SHP77 (cell line): Measurements from ENCODE around the gene KLK4.
A peak's percentile ranks its signal among the peaks of the same experiment; 100 is the strongest.
"Not testable (repeated sequence)": the region's sequence is repeated elsewhere in the genome, so short reads cannot be mapped to it uniquely, and the experiment has no call there.

Source experiments
- DNase-seq, 2 experiments: peaks; one replicate each; lab custom pipeline; 2025; lab: John Stamatoyannopoulos, UW

Gene KLK4

DNA sequence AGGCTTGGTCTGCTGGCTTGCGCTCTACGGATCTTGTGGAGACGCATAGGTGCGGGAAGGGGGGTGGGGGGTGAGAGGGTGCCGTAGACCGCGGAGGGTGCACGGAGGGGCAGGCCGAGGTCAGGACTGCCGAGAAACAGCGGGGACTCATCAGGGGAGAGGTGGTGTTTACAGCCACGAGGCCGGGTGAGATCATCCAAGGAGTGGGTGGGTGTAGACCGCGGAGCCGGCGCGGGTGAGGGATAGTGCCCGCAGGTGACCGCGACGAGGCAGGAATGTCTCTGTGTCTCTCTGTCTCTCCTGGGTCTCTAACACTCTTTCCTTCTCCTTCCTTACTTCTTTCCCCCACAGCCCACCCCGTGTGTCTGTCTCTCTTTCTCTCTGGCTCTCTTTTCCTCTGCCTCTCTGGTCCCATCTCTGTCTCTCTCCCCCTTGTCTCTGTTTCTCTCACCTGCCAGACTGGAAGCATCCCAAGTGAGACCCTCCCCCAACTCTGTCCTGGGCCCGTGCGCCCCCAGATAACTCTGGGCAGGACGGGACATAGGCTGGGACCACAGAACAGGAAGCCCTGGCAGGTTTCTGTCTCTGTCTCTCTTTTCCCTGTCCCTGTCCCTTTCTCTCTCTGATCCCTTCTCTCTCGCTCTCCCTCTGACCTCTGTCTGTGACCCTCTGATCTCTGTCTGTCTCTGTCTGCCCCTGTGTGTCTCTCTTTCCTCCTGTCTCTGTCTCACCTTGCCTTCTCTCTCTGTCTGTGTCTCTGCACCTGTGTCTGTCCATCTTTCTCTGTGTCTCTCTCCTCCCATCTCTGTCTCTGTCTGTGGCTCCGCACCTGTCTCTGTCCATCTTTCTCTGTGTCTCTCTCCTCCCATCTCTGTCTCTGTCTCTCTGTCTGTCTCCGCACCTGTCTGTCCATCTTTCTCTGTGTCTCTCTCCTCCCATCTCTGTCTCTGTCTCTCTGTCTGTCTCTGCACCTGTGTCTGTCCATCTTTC is 1.8 kb upstream of the KLK4 start:
- no peak for DNase-seq

DNA sequence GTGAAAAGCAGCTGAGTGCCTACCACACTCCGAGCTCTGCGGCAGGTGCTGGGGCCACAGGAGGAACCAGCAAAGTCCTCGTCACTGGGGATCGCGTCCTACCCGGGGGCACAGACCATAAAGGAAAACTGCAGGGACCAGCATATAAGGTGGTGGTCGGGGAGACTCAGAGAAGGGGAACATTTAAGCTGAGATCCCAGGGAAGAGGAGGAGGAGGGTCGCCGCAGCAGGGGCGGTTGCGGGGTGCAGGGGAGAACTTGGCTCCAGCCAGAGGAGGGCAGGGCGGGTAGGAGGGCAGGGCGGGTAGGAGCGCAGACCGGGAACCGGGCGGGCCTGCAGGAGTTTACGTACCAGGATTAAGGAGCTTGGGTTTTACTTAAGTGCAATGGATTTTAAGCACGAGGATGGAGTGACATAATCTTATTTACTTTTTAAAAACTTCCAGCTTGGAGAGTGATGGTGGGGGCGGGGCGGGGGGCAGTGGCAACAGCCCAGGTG is 956 bp upstream of the KLK4 start:
- DNase-seq, result no peak

DNA sequence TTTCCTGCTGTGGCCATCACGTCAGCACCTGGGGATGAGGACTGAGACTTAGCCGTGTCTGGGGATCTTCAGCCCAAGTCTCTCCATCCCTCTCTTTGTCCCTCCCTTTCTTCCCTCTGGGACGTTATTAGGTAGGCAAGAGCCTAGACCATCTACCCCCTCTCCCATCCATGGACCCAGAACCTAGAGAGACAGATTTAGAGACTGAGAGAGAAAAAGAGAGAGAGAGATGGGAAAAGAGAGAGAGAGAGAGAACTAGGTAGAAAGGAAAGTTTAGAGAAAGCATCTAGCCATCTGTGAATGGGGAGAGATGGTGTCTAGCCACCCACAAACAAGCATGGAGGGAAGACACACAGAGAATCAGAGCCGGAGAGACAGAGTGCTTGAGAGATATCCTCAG is 473 bp downstream of the KLK4 start:
- DNase-seq, result no peak

DNA sequence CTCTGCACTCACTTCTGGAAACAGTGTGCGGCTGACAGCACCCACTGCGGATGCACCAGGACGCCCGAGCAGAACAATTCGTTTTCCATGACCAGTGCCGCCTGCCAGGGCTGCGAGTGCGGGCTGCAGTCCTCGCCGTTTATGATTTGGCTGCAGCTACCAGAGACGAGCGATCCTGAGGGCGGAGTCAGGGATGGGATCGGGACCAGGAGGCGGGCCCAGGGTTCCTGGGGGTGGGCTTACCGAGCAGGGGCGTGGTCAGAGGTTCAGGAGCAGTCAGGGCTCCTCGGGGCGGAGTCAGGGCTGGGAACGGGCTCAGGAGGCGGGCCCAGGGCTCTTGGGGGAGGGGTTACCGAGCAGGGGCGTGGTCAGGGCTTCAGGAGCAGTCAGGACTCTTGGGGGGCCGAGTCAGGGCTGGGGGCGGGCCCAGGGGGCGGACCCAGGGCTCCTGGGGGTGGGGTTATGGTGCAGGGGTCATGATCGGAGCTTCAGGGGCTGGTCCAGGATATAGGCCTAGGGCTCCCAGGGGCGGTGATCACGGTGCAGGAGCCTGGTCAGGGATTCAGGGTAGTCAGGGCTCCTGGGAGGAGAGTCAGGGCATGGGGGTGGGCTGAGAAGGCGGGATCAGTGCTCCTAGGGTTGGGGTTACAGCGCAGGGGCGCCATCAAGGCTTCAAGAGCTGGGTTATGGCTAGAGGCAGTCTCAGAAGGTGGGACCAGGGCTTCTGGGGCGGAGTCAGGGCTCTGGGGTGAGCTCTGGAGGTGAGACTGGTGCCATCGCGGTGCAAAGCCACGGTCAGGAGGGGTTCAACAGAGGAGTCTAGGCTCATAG is 1.7 kb downstream of the KLK4 start:
- DNase-seq, result peak; percentile 58 to 71

DNA sequence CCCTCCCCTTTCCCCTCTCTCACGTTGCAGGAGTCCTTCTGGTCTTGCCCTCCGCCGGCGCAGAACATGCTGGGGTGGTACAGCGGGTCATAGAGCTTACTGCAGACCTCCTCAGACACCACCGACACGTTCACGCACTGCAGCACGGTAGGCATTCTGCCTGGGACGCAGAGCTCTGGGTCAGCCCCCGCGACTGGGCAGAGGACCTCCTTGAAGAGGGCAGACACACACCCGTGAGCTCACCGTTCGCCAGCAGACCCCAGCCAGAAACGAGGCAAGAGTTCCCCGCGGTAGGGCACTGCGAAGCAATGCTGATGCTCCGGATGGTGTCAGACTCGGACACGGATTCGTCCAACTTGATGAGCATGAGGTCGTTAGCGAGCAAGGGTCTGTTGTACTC is 2.9 kb downstream of the KLK4 start:
- DNase-seq, result no peak

DNA sequence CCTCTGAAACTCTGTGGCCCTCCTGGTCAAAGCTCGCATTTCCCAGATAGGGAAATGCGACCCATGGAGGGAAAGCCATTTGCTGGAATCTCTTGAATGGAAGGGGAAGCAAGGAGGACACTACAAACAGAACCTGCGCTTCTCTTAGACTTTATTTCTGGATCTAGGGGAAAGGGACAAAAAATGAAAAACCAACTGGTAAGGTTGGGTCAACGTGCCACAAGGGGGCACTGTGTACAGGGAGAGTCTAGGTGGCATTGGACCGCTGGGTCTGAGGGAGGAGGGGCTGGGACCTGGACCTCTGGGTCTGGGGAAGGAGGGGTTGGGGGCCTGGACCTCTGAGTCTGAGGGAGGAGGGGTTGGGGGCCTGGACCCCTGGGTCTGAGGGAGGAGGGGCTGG is 5.0 kb downstream of the KLK4 start:
- no peak for DNase-seq

DNA sequence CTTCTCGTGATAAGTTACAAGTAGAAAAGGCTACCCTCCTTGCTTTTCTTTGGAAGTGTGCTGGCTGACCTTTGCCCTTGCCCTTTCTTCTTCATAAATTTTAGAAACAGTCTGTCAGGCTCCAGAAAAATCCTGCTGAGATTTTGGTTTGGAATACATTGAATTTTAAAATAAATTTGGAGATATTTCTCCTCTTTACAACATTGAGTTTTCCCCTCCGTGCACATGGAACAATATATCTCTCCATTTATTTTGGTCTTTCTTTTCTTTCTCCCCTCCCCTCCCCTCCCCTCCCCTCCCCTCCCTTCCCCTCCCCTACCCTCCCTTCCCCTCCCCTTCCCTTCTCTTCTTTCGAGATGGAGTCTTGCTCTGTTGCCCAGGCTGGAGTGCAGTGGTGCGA is 8.6 kb downstream of the KLK4 start:
- DNase-seq, result no peak

DNA sequence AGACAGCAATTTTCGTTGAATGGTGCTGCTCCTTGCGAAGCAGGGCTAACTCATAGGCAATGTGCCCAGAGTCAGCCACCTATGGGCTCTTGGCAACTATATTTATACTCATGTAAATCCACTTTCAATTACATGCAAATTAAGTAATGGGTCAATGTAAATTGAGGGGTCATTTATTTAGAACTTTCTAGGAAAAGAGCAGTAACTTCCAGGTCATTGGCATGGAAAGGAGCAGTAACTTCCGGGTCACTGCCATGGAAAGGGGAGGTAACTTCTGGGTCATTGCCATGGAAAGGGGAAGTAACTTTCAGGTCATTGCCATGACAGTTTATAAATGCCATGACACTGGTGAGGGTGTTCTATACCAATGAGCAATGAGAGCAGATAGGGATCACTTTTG is 11.6 kb downstream of the KLK4 start:
- DNase-seq, result no peak

DNA sequence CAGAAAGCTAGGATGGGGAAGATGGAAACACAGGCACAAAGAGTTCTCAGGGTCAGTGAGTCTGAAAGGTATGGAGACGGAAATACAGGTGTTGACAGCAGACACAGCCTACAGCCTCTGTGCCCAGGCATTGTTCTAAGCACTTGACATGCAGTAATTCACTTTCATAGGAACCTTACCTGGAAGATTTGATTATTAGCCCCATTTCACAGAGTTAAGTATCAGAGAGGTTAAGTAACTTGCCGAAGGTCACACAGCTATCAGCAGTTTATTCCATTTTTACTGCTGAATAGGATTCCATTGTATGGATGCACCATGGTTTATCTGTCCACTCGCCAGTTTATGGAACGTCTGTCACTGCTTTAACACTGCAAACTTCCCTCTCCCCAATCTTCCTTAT is 13.2 kb downstream of the KLK4 start:
- DNase-seq, result no peak

DNA sequence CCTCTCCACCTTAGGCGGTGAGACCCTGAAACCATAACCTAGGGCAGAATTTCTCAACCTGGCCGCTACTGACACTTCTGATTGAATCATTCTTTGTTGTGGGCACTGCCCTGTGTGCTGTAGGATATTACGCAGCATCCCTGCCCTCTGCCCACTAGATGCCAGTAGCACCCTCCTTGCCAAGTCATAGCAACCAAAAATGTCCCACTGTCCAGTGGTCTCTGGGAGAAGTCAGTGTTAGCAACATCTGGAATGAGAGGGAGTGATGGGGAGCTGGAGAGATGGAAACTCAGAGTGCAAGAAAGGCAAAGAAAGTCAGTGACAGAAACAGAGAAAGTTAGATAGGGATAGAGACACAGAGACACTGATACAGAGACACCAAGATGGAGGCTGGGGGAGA is 13.6 kb downstream of the KLK4 start:
- DNase-seq, result no peak

DNA sequence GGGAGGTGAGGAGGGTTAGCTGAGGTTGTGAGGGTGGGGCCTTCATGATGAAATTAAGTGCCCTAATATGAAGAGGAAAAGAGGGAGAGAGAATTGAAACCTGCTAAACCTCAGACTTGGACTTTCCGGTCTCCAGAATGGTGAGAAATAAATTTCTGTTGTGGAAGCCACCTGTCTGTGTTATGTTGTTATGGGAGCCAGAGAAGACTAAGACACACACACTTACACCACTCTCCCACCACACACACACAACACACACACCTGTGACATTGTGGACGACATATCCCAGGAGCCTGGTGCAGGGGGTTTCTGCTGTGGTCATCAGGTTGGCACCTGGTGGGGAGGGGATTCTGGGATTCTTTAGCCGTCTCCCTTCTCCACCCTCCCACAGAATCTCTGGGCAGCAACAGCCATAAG is 14.0 kb downstream of the KLK4 start:
- no peak for DNase-seq

DNA sequence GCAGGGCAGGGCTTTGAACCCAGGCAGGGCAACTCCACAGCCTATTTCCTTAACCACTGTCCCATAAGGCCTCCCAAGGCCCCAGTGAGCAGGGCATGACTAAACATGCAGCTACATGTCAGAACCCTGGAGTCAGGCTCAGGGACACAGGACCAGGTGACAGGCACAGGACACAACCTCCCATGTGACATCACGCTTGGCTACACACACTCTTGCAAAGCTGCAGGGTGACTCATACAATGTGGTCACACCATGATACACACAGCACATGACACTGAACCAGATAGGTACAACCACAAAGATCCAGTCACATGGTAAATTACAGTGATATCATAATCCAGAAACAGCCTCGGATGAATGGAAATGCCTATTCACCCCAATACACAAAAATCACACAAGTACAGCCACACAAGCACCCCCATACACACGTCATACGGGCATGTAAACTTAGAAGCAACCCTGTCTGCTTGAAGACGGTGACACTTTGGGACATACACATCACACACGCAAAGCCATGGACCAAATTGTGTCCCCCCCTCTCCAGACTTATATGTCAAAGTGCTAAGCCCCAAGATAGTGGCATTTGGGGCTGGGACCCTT is 14.5 kb downstream of the KLK4 start:
- peak; percentile 56 to 82 for DNase-seq

DNA sequence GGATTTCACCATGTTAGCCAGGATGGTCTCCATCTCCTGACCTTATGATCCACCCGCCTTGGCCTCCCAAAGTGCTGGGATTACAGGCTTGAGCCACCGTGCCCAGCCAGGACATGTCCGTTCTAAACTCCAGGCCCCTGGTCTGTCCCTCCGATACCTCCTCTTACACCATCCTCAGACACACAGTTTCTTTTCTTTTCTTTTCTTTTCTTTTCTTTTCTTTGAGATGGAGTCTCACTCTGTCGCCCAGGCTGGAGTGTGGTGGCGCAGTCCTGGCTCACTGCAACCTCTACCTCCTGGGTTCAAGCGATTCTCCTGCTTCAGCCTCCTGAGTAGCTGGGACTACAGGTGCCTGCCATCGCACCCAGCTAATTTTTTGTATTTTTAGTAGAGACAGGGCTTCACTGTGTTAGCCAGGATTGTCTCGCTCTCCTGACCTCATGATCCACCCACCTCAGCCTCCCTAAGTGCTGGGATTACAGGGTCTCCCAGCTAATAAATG is 15.1 kb downstream of the KLK4 start:
- not testable (repeated sequence) for DNase-seq

DNA sequence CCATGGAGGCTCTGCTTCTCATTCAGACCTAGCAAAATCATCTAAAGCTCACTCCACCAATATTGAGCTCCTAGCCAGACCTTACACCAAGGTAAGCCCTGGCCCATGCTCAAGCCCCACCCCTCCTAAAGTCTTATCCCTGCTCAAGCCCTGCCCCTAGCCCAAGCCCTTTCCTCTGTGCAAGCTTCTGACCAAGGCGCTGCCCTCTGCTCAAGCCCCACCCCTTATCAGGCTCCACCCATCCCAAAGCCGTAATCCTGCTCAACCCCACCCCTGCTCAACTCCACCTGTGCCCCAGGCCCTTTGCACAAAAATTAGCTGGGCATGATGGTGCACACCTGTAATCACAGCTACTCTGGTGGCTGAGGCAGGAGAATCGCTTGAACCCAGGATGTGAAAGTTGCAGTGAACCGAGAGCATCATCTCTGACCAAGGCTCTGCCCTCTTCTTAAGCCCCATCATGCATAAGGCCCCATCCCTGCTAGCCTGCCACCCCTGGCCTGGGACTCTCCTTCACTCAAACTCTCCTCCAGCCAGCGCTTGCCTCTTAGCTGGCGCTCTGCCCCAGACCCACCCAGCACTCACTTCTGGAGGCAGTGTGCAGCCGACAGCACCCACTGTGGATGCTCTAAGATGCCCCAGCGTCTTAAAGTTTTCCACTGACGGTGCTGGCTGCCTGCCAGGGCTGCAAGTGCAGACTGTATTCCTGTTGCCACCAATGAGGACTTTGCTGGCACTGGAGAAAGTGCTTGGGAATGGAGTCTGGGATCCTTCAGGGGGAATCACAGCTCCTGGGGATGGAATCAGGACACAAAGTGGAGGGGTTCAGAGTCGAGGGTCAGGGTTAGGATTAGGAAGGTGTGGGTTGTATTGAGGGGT is 16.5 kb downstream of the KLK4 start:
- no peak for DNase-seq

DNA sequence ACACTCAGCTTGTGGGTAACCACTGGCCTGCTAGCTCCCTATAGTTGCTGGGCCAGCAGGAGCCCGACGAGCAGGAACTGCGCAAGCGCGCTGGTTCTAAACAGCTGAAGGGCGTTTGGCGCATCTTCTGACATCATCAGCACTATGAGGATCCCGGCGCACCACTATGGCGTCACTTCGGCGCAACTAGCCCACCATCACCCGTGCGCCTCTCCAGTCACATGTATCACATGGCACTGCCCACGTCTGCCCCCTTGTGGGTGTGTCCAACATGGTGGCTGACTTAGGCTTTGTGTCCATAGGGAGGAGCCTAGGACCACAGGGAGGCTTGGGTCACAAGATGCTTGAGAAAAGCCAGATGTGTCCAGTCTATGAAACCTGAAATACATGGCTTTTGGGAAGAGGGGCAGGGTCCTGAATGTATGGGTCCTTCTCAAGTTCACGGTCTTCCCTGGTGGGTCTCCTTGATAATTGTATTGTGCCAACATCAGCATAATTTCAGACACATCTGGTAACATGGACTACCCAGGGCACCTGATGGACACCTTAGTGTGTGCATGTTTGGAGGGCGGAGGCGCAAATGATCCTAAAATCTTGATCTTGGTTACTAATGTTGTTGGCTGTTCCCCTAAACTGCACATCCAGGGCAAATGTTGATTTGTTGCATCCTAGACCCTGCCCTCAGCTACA is 18.0 kb downstream of the KLK4 start:
- no peak for DNase-seq

DNA sequence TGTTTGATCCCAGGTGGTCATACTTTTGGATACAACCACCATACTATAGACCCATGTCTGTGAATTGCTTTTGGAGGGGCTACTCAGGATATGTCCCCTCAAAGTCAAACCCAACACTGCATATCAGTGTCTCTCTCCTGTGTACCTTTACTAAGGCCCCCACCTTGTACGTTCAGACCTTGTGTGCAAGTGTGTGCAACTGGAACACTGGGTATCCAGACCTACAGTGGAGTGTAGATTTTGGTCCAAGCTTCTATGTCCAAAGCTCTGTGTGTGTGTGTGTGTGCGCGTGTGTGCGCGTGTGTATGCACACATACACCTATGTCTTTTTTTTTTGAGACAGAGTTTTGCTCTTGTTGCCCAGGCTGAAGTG is 20.0 kb downstream of the KLK4 start:
- DNase-seq, result no peak

DNA sequence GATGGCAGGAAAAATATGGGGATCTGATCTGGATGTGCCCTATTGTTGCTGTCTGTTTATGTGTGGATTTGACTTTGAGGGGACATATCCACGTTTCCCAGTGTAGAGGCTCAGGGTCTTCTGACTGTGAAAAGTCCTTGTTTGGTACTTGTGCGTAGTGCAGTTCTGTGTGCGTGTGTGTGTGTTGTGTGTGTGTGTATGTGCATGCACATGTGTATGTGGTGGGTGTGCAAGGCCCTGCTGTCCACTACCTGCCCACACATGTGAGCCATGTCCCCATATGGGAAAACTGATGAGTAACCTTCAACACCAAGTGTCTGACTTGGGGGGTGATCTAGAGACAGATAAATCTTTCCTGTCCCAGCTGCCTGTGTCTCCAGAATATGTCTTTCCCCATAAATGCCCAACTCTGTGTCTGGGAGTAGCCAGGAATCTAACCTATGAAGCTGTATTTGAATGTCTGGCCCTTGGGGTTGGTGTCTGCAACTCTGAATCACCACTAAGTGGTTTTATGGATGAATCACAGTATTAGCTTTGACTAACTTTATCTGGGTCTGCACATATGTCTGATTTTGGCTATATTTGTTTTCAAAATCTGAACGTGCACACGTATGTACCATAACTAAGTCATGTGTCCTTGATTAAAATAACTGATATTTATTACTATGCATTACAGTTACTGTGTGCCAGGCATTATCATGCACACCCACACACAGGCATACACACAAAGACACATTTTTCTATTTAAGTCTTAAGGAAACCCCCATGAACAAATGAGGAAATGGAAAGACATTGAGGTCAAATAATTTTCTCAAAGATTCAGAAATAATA is 20.6 kb downstream of the KLK4 start:
- DNase-seq, result no peak

DNA sequence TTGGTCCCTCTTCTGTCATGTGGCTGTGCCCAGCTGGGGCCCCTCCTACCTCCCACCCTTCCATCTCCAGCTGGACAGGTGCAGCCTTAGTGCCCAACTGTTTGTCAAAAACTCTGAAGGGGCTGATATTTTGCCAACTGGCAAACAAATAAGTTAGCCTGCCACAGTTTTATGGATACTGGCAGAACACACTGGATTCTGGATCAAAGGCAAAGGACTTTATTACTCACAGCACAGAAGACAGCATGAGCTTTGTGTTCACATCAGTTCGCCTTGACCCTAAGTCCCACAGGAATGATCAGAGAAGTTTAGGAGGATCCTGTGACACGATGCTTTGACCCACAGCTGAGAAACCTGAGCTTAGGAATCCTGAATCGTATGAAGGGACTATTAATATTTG is 21.6 kb downstream of the KLK4 start:
- no peak for DNase-seq

DNA sequence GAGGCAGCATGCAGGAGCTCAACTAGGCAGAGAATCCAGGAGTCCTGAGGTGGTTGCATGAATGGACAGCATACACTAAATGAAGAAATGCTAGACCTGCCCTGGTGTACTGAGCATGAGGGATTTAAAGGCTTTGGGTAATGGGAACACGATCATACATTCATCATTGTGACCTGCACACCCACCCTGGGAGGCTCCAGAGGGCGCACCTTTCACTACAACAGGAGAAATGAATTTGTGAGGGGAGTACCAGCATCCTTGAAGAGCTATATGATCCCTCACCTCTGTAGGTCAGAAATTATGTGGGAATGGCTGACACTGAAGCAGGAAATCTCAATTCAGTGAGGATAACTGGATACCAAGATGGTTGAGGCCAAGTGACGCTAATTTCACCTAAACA is 29.0 kb downstream of the KLK4 start:
- no peak for DNase-seq

DNA sequence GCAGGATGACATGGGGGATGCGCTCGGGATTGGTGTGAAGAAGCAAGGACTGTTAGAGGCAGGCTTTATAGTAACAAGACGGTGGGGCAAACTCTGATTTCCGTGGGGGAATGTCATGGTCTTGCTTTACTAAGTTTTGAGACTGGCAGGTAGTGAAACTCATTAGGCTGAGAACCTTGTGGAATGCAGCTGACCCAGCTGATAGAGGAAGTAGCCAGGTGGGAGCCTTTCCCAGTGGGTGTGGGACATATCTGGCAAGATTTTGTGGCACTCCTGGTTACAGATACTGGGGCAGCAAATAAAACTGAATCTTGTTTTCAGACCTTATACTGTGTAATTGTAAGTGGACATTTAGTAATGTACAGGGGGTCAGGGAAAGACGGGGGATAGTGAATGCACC is 31.0 kb downstream of the KLK4 start:
- DNase-seq, result no peak
